Measurements from ENCODE around the gene DENND5A.
"Not testable (repeated sequence)": the region's sequence is repeated elsewhere in the genome, so short reads cannot be mapped to it uniquely, and the experiment has no call there.

DENND5A gene

DNA sequence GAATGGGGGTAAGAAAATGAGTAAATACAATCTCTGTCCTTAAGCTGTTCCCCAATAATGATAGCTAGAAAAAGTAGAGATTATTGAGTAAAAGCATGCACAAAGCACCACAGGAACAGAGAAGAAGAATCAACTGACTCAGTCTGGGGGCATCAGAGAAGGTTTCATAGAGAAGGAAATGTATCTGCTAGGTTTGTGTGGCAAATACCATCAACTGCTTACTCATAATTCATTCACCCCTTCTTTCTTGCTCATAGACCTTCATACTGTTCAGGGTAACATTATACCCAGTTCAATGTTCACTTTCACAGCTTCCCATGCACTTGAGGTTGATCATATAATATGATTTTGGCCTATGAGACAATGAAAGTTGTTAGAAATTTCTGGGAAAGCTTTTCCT lies 88.6 kb downstream of the DENND5A start:
- DNase-seq (ENCODE audit: low spot score) = no peak

DNA sequence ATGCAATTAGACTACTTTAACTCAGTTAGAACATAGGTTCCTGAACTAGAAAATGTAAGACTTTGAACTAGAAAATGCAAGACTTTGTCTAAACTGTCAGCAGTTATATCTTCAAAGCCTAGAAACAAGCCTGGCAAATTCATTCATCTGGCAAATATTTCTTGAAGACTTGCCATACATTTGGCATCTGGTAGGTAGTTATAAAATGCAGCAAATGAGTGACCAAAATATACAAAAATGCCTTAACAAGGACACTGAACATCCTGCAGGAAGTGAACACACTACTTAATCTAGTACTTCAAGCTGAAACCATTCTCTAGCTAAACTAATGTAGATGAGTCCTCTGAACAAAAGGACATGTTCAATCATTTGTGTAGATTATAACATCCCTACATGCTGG lies 89.0 kb downstream of the DENND5A start:
- no peak for DNase-seq (ENCODE audit: low spot score)

DNA sequence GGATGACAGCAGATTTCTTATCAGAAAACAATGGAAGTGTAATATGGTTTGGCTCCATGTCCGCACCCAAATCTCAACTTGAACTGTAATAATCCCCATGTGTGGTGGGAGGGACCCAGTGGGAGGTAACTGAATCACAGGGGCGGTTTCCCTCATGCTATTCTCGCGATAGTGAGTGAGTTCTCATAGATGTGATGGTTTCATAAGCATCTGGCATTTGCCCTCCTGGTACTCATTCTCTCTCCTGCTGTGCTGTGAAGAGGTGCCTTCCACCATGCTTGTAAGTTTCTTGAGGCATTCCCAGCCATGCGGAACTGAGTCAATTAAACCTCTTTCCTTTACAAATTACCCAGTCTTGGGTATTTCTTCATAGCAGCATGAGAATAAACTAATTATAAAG lies 92.8 kb downstream of the DENND5A start:
- DNase-seq (ENCODE audit: low spot score) = no peak

DNA sequence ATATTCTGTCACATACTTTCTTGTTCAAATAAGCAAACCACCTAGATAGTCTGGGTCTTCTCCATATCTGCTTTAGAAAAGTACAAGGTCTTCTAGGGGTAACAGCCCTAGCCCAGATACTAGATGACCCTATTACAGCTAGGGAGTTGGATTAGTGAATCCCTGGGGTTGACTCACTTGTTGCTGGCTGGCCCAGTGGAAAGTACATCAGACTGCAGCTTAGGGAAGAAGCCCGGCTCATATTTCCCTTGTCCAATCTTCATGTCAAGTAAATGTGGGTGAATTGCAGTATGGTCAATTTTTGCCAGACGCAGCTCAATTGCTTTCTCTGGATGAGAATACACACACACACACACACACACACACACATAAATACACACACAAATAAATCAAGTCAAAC lies 94.7 kb downstream of the DENND5A start:
- no peak for DNase-seq (ENCODE audit: low spot score)

DNA sequence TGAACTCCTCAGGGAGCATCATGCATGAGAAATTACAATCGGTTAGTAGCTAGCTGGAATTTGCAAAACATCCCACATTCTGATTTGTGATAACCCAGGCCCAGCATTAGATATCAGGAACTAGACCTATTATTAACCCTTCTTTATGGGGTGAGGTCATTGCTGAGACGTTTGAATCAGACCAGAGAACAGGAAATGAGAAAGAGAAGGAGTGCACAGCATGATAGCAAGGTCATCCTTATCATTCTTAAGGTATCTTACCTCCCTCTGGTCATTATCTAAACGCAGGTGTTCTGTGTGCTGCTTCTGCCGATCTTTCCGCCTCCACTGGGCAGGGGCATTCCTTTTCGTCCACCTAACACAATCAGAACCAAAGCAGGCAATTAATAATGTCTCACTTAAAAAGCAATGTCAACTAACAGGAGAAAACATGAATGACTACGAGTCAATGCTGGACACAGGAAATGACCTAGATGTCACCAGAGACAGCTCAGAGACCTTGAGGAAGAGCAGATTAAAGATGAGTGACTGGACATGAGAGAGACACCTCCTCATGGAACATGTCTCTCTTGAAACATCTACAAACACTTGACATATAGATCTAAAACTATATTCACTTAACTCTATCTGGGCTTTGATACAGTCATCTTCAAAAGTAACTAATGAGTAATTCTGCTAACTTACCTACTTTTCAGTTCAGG lies 95.4 kb downstream of the DENND5A start:
- DNase-seq (ENCODE audit: low spot score) = no peak

DNA sequence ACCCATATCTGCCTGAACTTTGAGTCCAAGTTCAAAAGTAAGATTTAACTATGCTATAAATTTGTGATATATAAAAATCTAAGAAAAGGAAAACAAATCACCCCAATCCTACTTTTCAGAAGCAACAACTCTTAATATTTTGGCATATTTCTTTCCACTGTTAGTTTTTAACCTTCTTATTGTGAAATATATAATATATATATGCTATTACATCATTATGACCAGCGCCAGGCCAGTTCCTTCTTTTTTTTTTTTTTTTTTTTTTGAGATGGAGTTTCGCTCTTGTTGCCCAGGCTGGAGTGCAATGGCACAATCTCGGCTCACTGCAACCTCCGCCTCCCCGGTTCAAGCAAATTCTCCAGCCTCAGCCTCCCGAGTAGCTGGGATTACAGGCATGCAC lies 103.2 kb downstream of the DENND5A start:
- DNase-seq (ENCODE audit: low spot score) = not testable (repeated sequence)

DNA sequence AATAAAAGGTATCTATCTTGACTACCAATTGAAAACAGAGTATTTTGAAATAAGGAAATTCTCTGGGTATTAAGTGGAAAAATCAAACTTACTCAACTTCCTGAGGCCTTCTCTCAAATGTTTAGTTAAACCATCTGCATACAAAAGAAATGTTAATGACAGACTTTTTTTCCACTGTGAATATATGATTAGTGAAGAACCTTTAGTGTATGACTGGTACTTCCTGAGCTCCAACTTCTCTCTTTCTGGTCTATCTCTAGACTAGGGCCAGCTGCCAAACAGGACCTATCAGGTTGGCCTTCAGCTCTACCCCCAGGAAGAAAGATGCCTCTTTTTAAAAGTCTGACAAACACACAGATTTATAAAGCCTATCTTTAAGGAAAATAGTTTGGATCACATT lies 105.0 kb downstream of the DENND5A start:
- DNase-seq (ENCODE audit: low spot score) = no peak

DNA sequence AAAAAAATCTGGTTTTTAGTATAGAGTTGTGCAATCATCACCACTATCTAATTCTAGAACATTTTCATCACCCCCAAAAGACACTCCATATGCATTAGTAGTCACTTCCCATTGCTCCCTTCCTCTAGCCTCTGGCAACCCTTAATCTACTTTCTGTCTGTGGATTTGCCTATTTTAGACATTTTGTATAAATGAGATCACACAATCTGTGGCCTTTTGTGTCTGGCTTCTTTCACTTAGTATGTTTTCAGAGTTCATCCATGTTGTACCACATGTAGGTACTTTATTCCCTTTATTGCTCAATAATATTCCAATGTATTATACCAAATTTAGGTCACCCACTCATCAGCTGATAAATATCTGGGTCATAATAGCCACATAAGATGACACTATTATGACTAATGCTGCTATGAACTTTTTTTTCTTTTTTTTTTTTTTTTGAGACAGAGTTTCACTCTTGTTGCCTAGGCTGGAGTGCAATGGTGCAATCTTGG lies 106.2 kb downstream of the DENND5A start:
- no peak for DNase-seq (ENCODE audit: low spot score)

DNA sequence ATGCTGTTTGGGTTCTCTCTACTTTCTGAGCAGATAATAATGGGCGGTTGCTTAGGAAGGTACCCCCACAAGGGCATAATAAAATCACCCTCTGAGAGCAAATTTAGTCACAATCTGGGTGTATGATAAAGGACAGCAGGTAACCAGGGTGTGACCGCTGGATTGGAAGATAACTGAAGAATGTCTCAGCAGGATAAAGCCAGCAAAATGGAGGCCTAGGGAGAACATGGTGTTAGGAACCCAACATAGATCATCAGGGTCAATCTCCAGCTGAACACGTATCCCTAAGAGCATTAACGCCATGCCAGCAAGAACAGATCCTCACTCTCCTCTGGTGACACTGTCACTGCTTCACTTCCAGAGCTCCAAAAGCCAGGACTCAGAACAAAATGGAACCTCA lies 109.2 kb downstream of the DENND5A start:
- no peak for DNase-seq (ENCODE audit: low spot score)

DNA sequence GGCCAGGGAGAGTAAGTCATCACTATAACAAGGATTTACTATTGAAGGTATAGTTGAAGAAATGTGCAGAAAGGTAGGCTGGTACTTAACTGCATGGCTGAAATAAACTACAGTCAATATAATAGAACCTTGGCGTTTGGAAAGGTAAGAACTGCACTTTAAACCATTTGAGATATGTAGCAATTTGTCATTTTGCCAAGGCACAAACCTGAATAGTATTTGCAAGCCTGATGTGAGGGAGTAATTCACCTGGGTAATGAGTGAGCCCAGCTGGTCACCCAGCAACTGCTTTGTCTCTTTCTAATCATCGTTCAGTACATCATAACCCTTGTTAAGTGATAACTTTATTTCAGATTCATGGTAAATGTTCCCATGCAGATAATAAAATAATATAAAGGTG lies 111.5 kb downstream of the DENND5A start:
- no peak for DNase-seq (ENCODE audit: low spot score)

DNA sequence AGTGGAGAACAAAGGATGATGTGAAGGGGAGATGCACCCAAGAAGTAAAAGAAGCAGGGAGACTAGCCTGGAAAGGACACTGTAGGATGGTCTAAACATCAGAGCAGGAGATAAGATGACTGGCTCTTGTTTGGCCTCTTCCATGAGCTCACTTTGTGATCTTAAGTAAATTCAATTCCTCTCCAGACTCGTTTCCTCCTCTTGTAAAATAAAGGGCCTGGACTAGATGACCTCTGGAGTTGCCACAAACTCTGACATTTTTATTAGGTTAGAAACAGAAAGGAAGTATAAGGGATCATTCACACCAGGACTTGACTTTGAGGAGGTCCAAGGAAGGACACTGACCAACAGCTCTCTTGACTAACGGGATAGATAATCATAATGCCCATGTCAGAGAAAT lies 113.5 kb downstream of the DENND5A start:
- no peak for DNase-seq (ENCODE audit: low spot score)

DNA sequence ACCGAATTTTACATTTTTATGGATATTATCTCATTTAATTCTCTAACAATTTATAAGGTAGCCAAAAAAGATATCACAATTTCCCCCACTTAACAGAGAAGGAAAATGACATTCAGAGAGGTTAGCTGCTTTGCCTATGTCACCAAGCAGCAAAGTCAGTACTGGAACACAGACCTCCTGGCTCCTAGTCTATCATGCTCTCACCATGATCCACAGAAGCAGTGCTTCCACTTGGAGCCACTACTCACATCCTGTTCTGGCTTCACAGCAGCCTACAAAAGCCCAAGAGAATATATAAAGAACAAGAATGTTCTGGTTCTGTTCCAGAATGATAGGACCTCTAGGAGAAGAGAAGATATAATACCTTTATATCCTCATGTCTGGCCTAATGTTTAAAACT lies 114.2 kb downstream of the DENND5A start:
- DNase-seq (ENCODE audit: low spot score) = no peak

DNA sequence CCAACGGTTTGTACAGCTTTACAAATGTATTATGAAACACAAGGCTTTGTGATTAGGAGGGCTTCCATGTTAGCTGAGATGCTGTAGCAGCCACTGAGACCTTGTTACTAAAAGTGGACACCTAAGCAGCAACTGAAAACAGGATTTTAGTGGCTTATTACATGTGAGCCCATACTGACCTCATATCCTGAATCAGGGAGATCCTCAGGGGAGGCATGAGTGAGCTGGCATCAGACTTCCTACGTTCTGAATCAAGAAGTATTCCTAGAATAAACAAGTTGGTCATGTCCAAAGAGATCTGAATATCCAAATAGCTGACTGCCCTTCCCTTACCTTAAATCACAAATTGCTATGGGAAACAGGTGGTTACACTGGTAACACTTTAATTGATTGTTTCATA lies 114.6 kb downstream of the DENND5A start:
- no peak for DNase-seq (ENCODE audit: low spot score)

DNA sequence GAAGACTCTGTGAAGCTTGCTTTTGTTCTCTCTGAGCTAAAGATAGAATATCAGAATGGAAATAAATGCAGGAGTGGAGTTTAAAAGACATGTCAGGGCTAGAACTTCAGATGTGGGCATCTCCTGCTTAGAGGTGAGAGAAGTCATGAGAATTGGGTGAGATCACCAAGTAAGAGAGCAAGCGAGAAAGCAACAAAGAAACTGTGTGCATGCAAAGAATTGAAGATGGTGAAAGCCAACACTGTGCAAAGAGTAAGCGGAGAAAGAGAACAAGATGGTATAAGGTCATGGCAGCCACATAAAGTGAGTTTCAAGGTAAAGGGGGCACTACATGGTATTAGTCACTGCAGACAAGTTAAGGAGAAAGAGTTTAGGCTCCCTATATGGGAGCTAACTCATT lies 116.4 kb downstream of the DENND5A start:
- no peak for DNase-seq (ENCODE audit: low spot score)

DNA sequence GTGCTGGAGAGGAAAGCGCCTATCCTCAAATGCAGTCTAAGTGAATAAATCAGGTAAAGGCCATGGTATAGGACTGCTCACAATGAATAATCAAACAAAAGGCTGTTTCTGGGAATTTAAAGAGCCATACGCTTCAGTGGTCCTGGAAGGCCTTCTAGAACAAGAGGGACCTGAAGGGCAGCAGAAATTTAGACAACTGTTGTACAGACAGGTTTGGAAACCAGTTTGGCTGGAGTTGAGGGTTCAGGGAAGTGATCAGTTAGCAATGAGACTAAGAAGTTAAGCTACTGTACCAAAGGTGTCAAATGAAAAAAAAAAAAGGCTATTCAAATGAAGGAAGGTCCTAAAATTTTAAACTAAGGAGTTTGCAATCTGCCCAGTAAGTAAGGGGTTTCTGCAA lies 117.1 kb downstream of the DENND5A start:
- DNase-seq (ENCODE audit: low spot score) = no peak

DNA sequence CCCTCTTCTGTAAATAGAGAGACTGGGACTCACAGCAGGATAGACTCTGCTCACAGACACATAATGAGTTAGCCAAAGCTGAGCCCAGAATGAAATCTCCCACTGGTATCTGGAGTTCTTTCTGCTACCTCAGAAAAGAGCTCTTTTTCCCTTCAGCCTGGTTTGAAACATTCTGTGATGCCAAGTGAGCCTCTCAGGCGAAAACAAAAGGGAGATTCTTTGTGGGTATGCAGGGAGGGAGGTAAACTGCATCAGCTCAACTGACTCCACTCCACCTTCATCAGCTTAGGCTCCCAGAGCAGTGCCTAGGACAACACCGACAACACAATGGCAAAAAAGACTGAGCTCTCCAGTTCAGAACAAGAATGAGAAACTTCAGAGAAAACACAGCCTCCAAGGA lies 118.7 kb downstream of the DENND5A start:
- DNase-seq (ENCODE audit: low spot score) = peak; percentile 49

DNA sequence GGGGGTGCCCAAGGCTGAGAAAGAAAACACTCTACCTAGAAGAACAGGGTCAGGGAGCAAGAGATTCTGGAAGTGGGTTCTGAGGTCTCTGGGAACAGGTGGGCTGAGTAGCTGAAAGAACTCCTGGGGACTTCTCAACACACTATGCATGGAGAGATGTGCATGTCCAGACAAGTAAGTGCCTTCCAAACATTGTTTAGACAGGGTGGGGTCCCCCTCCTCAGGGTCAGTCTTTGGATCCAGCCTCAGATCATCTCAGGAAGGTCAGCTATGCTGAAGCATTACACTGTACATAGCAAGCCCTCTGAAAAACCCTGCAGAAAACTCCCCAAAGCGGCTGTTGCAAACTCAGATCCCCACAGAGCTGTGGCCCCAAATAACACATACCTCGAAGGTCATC lies 119.9 kb downstream of the DENND5A start:
- no peak for DNase-seq (ENCODE audit: low spot score)

DNA sequence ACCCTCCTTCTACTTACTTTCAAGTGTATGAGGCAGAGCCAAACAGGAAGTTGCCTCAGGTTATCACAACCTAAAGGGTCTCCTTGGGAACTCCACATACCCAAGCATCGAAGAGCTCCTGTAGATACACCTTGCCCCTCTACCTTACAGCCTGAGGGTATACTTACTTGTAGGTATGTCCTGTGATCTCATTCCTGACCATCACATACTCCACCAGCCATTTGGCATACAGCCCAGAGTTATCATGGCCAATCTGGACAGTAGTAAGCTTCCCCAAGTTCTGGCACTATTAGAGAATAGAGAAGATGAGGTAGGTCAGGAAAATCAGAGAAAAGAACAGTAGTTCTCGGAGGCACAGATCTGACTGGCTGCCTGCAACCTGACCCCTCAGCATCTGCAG lies 120.3 kb downstream of the DENND5A start:
- DNase-seq (ENCODE audit: low spot score) = no peak

DNA sequence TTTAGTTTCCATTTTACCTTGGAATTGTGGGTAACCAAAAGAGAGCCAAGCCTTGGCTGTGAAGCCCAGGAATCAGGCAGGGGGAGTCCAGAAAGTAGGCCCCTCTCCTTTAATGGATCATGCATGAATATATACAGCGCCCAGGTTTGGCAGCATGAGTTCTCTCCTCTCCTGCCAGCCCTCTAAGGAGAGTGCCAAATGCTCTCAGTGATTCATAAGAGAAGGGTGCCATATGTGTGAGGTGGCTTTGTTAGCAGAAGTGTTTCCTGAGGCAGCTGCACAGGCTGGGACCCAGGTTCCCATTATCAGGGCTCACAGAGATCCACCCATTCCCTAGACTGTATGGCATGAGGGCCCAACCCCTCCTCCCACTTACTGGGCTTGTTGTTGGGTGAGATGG lies 121.4 kb downstream of the DENND5A start:
- DNase-seq (ENCODE audit: low spot score) = peak; percentile 30

DNA sequence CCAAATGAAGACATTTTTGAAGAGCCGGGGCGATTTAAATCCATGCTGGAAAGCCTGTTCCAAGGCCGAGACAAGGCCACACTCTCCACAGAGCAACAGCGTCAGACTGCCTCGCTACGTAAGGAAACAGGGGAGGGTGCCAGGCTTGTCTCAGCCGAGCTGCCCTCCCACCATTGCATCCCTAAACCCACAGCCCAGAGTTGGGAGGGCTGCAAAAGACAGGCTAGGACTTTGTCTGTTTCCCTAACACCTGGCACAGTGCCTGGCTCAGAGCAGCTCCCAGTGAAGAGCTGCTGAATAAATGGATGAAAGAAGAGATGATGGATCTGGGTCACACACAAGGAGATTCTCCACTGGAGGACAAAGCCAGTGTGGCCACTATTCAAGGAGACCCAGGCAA lies 122.4 kb downstream of the DENND5A start:
- peak; percentile 92 for DNase-seq (ENCODE audit: low spot score)

DNA sequence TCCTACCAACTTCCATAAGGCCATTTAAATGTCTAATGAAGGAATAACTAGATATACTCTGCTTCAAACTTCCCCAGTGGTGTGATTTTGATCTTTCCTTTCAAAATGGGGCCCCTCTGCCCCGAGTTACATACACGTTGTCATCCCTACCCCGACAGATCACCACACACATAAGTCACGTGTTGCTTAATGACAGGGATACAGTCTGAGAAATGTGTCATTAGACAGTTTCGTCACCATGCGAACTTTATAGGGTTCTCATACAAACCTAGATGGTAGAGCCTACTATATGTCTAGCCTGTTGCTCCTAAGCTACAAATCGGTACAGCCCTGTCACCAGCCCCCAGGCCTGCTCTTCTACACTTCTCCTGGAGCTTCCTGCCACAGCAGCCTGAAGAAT lies 124.0 kb downstream of the DENND5A start:
- no peak for DNase-seq (ENCODE audit: low spot score)

DNA sequence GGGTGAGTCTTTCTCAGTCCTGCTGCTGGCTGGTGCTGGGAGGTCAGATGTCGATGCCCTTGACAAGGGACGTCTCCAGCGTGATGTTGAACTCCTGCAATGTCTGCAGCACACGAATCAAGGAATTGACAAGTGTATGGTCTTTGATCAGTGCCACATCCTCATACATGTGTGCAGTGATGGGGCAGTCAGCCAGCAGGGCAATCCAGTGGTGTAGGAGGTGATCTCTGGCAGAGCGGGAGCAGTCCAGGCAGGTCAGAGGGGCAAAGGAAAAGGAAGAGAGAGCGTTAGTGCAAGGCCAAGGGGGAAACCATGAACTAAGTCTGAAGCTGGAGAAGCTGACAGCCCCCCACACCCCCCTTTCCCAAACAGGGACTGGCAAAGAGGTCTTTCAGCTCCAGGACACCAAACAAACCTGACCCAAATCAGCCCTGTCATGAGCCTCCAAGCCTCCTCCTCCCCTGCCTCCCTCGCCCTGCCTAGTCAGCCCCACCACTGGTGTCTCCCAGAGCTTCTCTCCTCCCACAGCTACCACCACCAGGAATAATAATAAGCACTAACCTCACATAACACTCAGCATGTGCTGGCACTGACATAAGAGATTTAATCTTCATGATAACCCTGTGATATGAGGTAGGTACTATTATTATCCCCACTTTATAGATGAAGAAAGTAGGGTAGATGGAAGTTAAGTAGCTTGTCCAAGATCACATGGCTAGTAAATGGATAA lies 125.4 kb downstream of the DENND5A start:
- no peak for DNase-seq (ENCODE audit: low spot score)

DNA sequence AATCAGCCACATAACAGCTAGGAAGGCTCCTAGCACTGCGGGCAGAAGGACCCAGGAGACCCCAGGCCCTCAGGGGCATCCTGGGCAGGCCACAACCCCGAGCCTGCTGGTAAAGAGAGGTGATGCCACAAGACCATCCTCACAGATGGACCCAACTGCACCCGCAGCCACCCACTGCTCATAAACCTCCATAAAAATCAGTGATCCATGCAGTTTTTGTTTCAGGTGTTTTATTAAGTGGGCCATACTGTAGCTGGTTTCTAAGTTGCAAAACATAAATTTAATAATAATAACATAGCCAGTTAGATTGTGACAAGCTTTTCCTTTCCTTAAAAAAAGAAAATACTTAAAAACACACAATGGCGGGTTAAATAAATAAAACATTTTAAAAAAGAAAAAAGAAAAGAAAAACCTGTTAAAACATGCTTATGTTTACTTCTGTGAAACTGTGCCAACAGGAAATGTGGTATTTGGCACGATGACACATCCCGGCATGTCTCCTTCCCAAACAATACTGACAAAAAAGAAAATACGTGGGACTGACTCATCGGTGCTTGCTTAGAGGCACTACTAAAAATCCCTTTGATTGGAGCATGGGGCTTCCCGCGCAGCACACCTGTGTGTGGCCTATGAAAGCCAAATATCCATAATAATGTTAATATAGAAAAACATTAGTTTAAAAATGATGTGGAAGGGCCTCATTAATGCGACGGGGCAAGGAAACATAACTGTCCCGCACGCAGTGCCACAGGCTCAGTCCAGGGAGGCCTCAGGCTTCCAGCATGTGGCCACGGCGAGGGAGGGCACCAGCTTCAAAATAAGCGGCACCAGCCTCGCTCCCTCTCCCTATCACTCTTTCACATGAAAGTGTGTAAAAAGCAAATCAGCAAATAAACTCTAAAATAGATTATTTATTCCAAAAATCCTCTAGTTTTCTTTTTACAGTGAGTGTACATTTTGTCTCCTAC lies 126.3 kb downstream of the DENND5A start:
- DNase-seq (ENCODE audit: low spot score) = no peak

Data from Ammon's horn (tissue), 1 donor.